ENCODE data around the gene TRMT44. TPM values are rescaled to one million over a fixed set of nuclear protein-coding genes. Genes with fewer than 3 reads are reported as not detected.

Gene TRMT44
- total and polyA plus RNA-seq, 2 of the 13 experiments (the other 11 are each of a cell fraction or from before 2014, with no cell fraction given) = 5.8 to 8.6 TPM

DNA sequence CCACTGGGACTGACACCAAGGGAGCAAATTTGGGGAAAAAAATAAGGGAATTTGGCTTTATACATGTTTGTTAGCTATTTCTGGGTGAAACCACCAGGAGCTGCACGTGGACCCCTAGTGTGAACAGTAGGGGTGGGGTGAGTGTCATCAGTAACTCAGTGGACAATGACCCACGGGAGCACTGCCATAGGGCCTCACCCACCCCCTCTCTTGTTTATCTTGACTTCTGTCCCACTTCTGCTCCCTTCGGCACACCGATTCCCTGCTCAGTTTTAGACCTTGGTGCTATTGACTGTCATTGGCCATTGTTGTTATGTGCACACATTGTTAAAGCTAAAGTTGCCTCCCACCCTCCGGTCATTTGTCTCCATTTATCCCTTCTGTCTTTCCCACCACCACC lies 9.0 kb upstream of the TRMT44 start:
- WGBS (ENCODE audit: low lambda C conversion rate) = 84% methylated on average over 5 of the region's 5 CpGs
- intact Hi-C loops (cut with micrococcal nuclease; ENCODE audit: unreplicated experiment) (no loop called here), in situ Hi-C loops (cut with HindIII; ENCODE audit: extremely low pct_ligation_motif_present, low pct_unique_long_range_greater_than_20kb) (no loop called here)
- H3K9ac ChIP-seq (ENCODE audit: insufficient read depth, low read depth, low read length) = no peak overlapping the region
- no TSS peak for BruUV-seq (replicated peaks)
- DNase-seq (ENCODE audit: low spot score) = no peak
- no peak overlapping the region for H3K27ac ChIP-seq (ENCODE audit: extremely low read length, insufficient read depth, low read length)
- no peak overlapping the region for H2AFZ ChIP-seq (ENCODE audit: low read length)
- H3K4me3 ChIP-seq (replicated peaks in 1 of 3; ENCODE audit: insufficient read depth in 1 of 3, low read depth in 2 of 3, low read length in 3 of 3) = no peak overlapping the region
- TF ChIP-seq CEBPG (CRISPR knock-in tag; IDR thresholded peaks at IDR 0.05) (no peak), SALL2 (CRISPR knock-in tag; IDR thresholded peaks at IDR 0.05) (no peak), HOXA7 (CRISPR knock-in tag; IDR thresholded peaks at IDR 0.05) (no peak), AGO2 (optimal IDR thresholded peaks at IDR 0.05; ENCODE audit: low read depth, low read length) (no peak), NRL (CRISPR knock-in tag; IDR thresholded peaks at IDR 0.05; ENCODE audit: borderline replicate concordance) (no peak), ZNF317 (CRISPR knock-in tag; IDR thresholded peaks at IDR 0.05) (no peak), ZNF629 (CRISPR knock-in tag; conservative IDR thresholded peaks at IDR 0.05) (no peak), SOX5 (CRISPR knock-in tag; IDR thresholded peaks at IDR 0.05; ENCODE audit: borderline replicate concordance) (no peak), MIER2 (CRISPR knock-in tag; IDR thresholded peaks at IDR 0.05) (no peak)
- TF ChIP-seq, protein P1, sequence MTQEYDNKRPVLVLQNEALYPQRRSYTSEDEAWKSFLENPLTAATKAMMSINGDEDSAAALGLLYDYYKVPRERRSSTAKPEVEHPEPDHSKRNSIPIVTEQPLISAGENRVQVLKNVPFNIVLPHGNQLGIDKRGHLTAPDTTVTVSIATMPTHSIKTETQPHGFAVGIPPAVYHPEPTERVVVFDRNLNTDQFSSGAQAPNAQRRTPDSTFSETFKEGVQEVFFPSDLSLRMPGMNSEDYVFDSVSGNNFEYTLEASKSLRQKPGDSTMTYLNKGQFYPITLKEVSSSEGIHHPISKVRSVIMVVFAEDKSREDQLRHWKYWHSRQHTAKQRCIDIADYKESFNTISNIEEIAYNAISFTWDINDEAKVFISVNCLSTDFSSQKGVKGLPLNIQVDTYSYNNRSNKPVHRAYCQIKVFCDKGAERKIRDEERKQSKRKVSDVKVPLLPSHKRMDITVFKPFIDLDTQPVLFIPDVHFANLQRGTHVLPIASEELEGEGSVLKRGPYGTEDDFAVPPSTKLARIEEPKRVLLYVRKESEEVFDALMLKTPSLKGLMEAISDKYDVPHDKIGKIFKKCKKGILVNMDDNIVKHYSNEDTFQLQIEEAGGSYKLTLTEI (CRISPR knock-in tag; conservative IDR thresholded peaks at IDR 0.05) = no peak
- TF ChIP-seq, protein P2, sequence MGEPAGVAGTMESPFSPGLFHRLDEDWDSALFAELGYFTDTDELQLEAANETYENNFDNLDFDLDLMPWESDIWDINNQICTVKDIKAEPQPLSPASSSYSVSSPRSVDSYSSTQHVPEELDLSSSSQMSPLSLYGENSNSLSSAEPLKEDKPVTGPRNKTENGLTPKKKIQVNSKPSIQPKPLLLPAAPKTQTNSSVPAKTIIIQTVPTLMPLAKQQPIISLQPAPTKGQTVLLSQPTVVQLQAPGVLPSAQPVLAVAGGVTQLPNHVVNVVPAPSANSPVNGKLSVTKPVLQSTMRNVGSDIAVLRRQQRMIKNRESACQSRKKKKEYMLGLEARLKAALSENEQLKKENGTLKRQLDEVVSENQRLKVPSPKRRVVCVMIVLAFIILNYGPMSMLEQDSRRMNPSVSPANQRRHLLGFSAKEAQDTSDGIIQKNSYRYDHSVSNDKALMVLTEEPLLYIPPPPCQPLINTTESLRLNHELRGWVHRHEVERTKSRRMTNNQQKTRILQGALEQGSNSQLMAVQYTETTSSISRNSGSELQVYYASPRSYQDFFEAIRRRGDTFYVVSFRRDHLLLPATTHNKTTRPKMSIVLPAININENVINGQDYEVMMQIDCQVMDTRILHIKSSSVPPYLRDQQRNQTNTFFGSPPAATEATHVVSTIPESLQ (CRISPR knock-in tag; conservative IDR thresholded peaks at IDR 0.05) = no peak
- TF ChIP-seq, protein P3, sequence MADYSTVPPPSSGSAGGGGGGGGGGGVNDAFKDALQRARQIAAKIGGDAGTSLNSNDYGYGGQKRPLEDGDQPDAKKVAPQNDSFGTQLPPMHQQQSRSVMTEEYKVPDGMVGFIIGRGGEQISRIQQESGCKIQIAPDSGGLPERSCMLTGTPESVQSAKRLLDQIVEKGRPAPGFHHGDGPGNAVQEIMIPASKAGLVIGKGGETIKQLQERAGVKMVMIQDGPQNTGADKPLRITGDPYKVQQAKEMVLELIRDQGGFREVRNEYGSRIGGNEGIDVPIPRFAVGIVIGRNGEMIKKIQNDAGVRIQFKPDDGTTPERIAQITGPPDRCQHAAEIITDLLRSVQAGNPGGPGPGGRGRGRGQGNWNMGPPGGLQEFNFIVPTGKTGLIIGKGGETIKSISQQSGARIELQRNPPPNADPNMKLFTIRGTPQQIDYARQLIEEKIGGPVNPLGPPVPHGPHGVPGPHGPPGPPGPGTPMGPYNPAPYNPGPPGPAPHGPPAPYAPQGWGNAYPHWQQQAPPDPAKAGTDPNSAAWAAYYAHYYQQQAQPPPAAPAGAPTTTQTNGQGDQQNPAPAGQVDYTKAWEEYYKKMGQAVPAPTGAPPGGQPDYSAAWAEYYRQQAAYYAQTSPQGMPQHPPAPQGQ (CRISPR knock-in tag; IDR thresholded peaks at IDR 0.05; ENCODE audit: borderline replicate concordance) = no peak
- ChIA-PET CTCF (ENCODE audit: low intra/inter-chr PET ratio, low total read pairs) (no interaction called here), POLR2A (no interaction called here)
- no peaks in the 10 kb centered on the region for H4K20me1 ChIP-seq (ENCODE audit: insufficient read depth, low read length)
- no peaks in the 10 kb centered on the region for H3K79me2 ChIP-seq (ENCODE audit: insufficient read depth, low read length)
- FAIRE-seq = no peak
- H3K4me1 ChIP-seq (ENCODE audit: insufficient read depth, low read length) = peaks cover 15% of the 10 kb centered on the region
- H3K4me2 ChIP-seq (ENCODE audit: low read depth, low read length) = no peak overlapping the region
- no peaks in the 10 kb centered on the region; a peak in 1 of 5 replicates for H3K27me3 ChIP-seq (ENCODE audit: control insufficient read depth in 1 of 2, insufficient read depth in 2 of 2, low read length in 2 of 2)
- H3K9me3 ChIP-seq (ENCODE audit: low read length) = no peaks in the 10 kb centered on the region
- H3K36me3 ChIP-seq (replicated peaks in 1 of 2; ENCODE audit: control insufficient read depth in 1 of 2, insufficient read depth in 2 of 2, low read length in 2 of 2) = no peaks in the 10 kb centered on the region; a peak in 1 of 5 replicates
- no peak for ATAC-seq
